Pancreas (tissue), 10 donors: Measurements from ENCODE around the gene EXOC4. TPM values are rescaled to one million over a fixed set of nuclear protein-coding genes. Genes with fewer than 3 reads are reported as not detected.
"Not testable (repeated sequence)": the region's sequence is repeated elsewhere in the genome, so short reads cannot be mapped to it uniquely, and the experiment has no call there.

Experiments
- ATAC-seq, 4 donors: fragments of 200-7000 bp; cut with Tn5 transposase; one replicate each; pipeline versions ENCODE4 v1.8.0 to v1.9.1; 2020; ENCODE audit warnings: mild to moderate bottlenecking in 4 of 4, moderate library complexity in 4 of 4
- DNase-seq, 6 donors: peaks; one replicate each; pipeline ENCODE4 v3.0.0-alpha.2; 2020
- FAIRE-seq: peaks from 2 replicates; lab custom pipeline; 2012; peaks lifted over from hg19 to GRCh38; lab: Jason Lieb, UNC
- H3K27ac ChIP-seq, 4 donors: fragments of 200-600 bp; sonication (generic); 1 replicate in 3 of 4; 2 replicates in 1 of 4; pipeline versions ENCODE4 v1.5.0 to v1.8.0; 2020
- H3K27me3 ChIP-seq, 4 donors: fragments of 200-600 bp; one replicate each; pipeline ENCODE4 v1.8.0; 2021
- H3K36me3 ChIP-seq, 3 donors: fragments of 200-600 bp; sonication (generic) in 1 of 3; one replicate each; pipeline versions ENCODE4 v1.5.0 to v1.8.0; 2020 to 2021
- H3K4me1 ChIP-seq, 3 donors: fragments of 200-600 bp; one replicate each; pipeline ENCODE4 v1.8.0; 2021
- H3K4me3 ChIP-seq, 4 donors: fragments of 200-600 bp; sonication (generic) in 2 of 4; one replicate each; pipeline versions ENCODE4 v1.5.0 to v1.8.0; 2020 to 2021
- H3K9me3 ChIP-seq, 4 donors: fragments of 200-600 bp; one replicate each; pipeline ENCODE4 v1.8.0; 2021
- WGBS, 2 donors: extraction: QIAGEN DNeasy Blood & Tissue Kit; methylation state at CpG; one replicate each; pipeline ENCODE4 v1.1.7; 2013; 5-methylcytosine and 5-hydroxymethylcytosine counted together
- intact Hi-C, 3 donors: fragments of 100-400 bp; cut with DNase I; formaldehyde crosslinking; loops; one replicate each; pipeline versions ENCODE4 v1.11.1 to v1.14.2; 2022
- polyA plus RNA-seq, 2 donors: library from polyadenylated mRNA; stranded (reverse); fragments of 200-250 nt; gene quantifications; one replicate each; pipeline ENCODE4 v1.2.3, GENCODE V29; 2013
- total RNA-seq, 6 donors: library from RNA; stranded (reverse); fragmentation: NEBNext Ultra II Directional in 4 of 6; extraction: Animal tissue kit (Norgen Biotek cat#: 25700) in 4 of 6; gene quantifications; one replicate each; pipeline versions ENCODE4 v1.2.1 to v1.2.4, GENCODE V29; 2021 to 2023
- TF ChIP-seq, protein P1 (sequence below), 4 donors: fragments of 200-600 bp; sonication (generic) in 3 of 4; IDR thresholded peaks; one replicate each; pipeline versions ENCODE4 v1.5.0 to v1.8.0; 2021; ENCODE audit warnings: antibody characterized with exemption in 4 of 4
- donor health status: healthy with polysubstance abuse.
- donor health status: DM: no; HTN: no; CAD: no; lungs with moderate emphysema.
- donor health status: DM: no; HTN: no; CAD: no.
- donor health status: control.
- donor health status: control.
- donor health status: Bipolar disorder and iron deficiency.
- donor health status: DM: yes; HTN: yes; CAD: no.
- donor health status: DM: no; HTN: no; CAD: no.
- donor health status: DM: no; HTN: no; CAD: no.
- donor health status: DM: yes; HTN: yes; CAD: no.

The EXOC4 gene
- total and polyA plus RNA-seq, 8 donors = 13.4 to 81.2 (median 53.8) TPM

DNA sequence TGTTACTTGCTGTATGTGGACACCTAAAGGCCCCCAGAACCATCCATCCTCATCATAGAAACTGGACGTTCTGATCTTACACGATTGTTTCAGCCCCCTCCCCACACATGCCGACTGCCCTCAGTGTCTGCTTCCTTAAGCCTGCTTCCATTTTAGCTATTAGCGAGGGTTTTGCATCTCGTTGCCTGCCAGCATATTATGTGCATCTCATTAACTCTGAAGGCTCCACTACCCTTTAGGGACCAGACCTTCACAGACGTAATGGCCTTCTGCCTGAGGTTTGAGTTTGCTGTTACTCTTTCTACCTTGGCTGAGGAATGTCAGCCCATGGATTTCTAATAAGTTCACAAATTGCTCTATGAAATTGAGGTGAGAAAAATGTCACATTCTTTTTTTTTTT is 820.4 kb downstream of the EXOC4 start:
- ATAC-seq = no peak

DNA sequence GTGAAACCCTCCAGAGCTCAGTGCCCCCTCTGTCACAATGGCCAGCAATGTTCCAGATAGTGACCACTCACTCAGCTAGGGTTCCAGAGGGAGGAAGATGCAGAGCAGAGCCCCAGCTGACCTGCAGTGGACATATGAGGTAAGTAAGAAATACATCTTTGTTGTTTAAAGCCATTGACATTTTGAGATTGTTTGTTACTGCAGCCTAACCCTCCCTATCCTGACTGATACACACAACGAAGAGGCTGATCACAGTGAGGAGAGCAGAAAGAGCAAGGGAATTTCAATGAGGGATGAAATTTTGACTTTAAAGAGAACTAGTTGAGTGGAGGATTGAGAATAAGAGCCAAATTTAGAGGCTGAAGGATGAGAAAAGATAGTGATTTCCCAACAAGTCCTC is 822.9 kb downstream of the EXOC4 start:
- H3K4me3 ChIP-seq = no peak overlapping the region
- no peak for ATAC-seq
- H3K27ac ChIP-seq = no peak overlapping the region
- WGBS, 2 donors = 95 to 96% methylated on average over 1 of the region's 1 CpG
- no peaks in the 10 kb centered on the region for H3K36me3 ChIP-seq
- H3K4me1 ChIP-seq = no peaks in the 10 kb centered on the region
- FAIRE-seq = no peak
- TF ChIP-seq, protein P1, sequence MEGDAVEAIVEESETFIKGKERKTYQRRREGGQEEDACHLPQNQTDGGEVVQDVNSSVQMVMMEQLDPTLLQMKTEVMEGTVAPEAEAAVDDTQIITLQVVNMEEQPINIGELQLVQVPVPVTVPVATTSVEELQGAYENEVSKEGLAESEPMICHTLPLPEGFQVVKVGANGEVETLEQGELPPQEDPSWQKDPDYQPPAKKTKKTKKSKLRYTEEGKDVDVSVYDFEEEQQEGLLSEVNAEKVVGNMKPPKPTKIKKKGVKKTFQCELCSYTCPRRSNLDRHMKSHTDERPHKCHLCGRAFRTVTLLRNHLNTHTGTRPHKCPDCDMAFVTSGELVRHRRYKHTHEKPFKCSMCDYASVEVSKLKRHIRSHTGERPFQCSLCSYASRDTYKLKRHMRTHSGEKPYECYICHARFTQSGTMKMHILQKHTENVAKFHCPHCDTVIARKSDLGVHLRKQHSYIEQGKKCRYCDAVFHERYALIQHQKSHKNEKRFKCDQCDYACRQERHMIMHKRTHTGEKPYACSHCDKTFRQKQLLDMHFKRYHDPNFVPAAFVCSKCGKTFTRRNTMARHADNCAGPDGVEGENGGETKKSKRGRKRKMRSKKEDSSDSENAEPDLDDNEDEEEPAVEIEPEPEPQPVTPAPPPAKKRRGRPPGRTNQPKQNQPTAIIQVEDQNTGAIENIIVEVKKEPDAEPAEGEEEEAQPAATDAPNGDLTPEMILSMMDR (IDR thresholded peaks at IDR 0.05) = no peak
- H3K9me3 ChIP-seq = no peaks in the 10 kb centered on the region
- intact Hi-C loops = no loop called here
- H3K27me3 ChIP-seq = no peaks in the 10 kb centered on the region
- no peak for DNase-seq

More for the DNA sequence above, 820.4 kb downstream of the EXOC4 start:
- Histone ChIP-seq H3K36me3 (no peaks in the 10 kb centered on the region), H3K27ac (no peak overlapping the region), H3K4me3 (no peak overlapping the region), H3K4me1 (no peaks in the 10 kb centered on the region), H3K9me3 (no peaks in the 10 kb centered on the region), H3K27me3 (no peaks in the 10 kb centered on the region)
- DNase-seq = no peak
- WGBS, 2 donors = 91% methylated on average over 6 of the region's 6 CpGs
- FAIRE-seq = no peak
- TF ChIP-seq, protein P1 (IDR thresholded peaks at IDR 0.05) = no peak
- intact Hi-C loops = no loop called here

DNA sequence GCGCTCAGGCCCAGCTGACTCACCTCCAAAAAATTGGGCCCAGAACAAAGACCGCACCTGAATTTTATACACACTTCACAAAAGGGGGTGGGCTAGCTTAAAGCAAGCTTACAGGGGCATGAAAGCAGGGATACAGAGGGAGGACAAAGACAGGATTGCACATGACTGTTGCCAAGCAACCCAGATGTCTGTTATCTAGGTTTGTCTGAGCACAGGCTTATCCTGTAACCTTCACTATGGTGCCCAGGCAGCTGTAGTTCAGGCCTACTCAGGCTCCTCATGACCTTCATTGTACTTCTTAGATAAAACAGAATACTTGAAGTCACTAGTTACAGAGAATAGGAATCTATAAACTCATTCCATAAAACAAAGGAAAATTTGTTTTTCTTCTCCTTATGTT is 824.7 kb downstream of the EXOC4 start:
- not testable (repeated sequence) for H3K4me3 ChIP-seq

DNA sequence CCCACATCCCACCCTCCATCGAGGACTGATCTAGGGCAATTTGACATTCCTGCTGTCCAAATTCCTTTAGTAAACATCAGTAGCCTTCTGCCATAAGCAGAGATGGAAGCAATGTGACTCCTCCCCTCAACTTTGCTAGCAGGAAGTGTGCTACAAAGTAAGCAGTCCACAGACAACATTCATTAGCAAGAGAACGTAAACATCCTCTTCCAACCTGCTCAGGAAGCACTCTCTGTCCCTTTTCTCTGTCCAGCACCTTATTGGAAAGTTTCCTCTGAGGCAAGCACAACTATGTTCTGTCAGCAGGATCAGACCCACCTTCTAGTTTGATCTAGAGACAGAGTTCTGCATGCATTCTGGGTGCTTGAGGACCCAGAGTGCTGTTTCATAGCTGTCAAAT is 826.1 kb downstream of the EXOC4 start:
- H3K36me3 ChIP-seq = no peaks in the 10 kb centered on the region
- no peak for DNase-seq
- no peak for FAIRE-seq
- no peaks in the 10 kb centered on the region for H3K4me1 ChIP-seq
- no peaks in the 10 kb centered on the region for H3K27me3 ChIP-seq
- WGBS, 2 donors = 61 to 63% methylated on average over 2 of the region's 2 CpGs
- no peak overlapping the region for H3K27ac ChIP-seq
- no peak for ATAC-seq
- intact Hi-C loops = no loop called here
- no peaks in the 10 kb centered on the region for H3K9me3 ChIP-seq
- no peak overlapping the region for H3K4me3 ChIP-seq
- TF ChIP-seq, protein P1 (IDR thresholded peaks at IDR 0.05) = no peak

More for the DNA sequence above, 824.7 kb downstream of the EXOC4 start:
- FAIRE-seq, H3K36me3 ChIP-seq, ATAC-seq, DNase-seq, H3K4me1 ChIP-seq, H3K27me3 ChIP-seq, H3K27ac ChIP-seq, intact Hi-C loops, H3K9me3 ChIP-seq: not testable (repeated sequence)
- 99 to 100% methylated on average over 2 of the region's 2 CpGs for WGBS, 2 donors

DNA sequence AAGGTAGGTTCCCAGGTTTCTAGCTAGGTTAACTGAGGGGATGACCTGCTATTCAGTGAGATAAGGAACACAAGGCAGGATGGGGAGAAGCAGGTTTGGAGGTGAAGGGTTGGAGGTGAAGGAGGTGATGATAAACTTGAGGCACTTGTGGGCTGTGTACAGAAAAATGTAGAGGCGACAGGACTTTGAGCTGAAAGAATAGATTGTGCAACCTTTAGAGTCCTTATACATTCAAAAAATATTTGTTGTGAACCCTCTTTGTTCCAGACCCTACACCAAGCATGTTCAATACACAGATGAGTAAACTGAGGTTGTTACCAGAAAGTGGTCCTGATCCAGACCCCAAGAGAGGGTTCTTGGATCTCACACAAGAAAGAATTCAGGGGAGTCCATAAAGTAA is 828.8 kb downstream of the EXOC4 start:
- intact Hi-C loops = no loop called here
- H3K27me3 ChIP-seq = no peaks in the 10 kb centered on the region
- TF ChIP-seq, protein P1 (IDR thresholded peaks at IDR 0.05) = no peak
- no peak for ATAC-seq
- no peak for FAIRE-seq
- H3K4me3 ChIP-seq = no peak overlapping the region
- H3K27ac ChIP-seq = no peak overlapping the region
- H3K36me3 ChIP-seq = no peaks in the 10 kb centered on the region
- 95 to 100% methylated on average over 1 of the region's 1 CpG for WGBS, 2 donors
- H3K9me3 ChIP-seq = no peaks in the 10 kb centered on the region
- DNase-seq = no peak
- H3K4me1 ChIP-seq = no peaks in the 10 kb centered on the region
